Endothelial cell of umbilical vein (primary cell): ENCODE data around the gene METTL26. TPM values are rescaled to one million over a fixed set of nuclear protein-coding genes. Genes with fewer than 3 reads are reported as not detected.

ENCODE experiments used
- BruUV-seq: library from RNA; stranded (reverse); fragments of 400-500 nt; replicated peaks from 2 replicates; lab custom pipeline; 2021; lab: Mats Ljungman, UMichigan
- CTCF ChIA-PET: fragments of 300-600, 350-600 bp; sonication (Branson Sonifier 250); formaldehyde crosslinking; loops from one replicate; lab custom pipeline; 2021; ENCODE audit warnings: antibody characterized with exemption, inconsistent platforms; lab: Charles Lee
- POLR2A ChIA-PET: fragments of 300-600, 350-600 bp; sonication (Branson Sonifier 250); formaldehyde crosslinking; loops from one replicate; lab custom pipeline; 2021; ENCODE audit warnings: antibody characterized with exemption, inconsistent platforms; lab: Charles Lee
- DNase-seq: peaks from one replicate; pipeline ENCODE4 v3.0.0-alpha.2; 2011; ENCODE audit warnings: low read depth, low spot score
- FAIRE-seq: peaks from 2 replicates; lab custom pipeline; 2011; peaks lifted over from hg19 to GRCh38; lab: Jason Lieb, UNC
- H2AFZ ChIP-seq: 2 replicates; pipeline ENCODE4 v1.6.0; 2012; ENCODE audit warnings: low read depth, low read length, control low read depth, inconsistent platforms
- H3K27ac ChIP-seq: 2 replicates; pipeline ENCODE4 v1.5.1; 2011; ENCODE audit warnings: low read depth, mild to moderate bottlenecking, control low read depth, low read length, moderate library complexity; ENCODE audit not compliant: insufficient read depth
- H3K27me3 ChIP-seq, 2 experiments: 2 replicates each; pipeline versions ENCODE4 v1.6.0 to v1.6.1; 2011; ENCODE audit warnings: low read length in 2 of 2, mixed read lengths in 1 of 2; ENCODE audit not compliant: control insufficient read depth in 2 of 2, insufficient read depth in 2 of 2
- H3K36me3 ChIP-seq, 2 experiments: 2 replicates in 1 of 2; 3 replicates in 1 of 2; pipeline ENCODE4 v1.5.1; 2011; ENCODE audit warnings: low read length in 2 of 2, mild to moderate bottlenecking in 1 of 2, moderate library complexity in 1 of 2; ENCODE audit not compliant: control insufficient read depth in 2 of 2, insufficient read depth in 2 of 2; ENCODE audit errors: extremely low read depth in 1 of 2
- H3K4me1 ChIP-seq: 3 replicates; pipeline ENCODE4 v1.5.1; 2011; ENCODE audit warnings: mild to moderate bottlenecking, low read length; ENCODE audit not compliant: control insufficient read depth, insufficient read depth; ENCODE audit errors: extremely low read depth
- H3K4me2 ChIP-seq: 2 replicates; pipeline ENCODE4 v1.6.1; 2011; ENCODE audit warnings: low read length, control low read depth, mixed read lengths; ENCODE audit not compliant: insufficient read depth
- H3K4me3 ChIP-seq, 3 experiments: fragments of 200-600 bp in 1 of 3; sonication (generic), shearing (Covaris generic) in 1 of 3; replicated peaks in 1 of 3; 2 replicates each; pipeline ENCODE4 v1.5.1; 2011 to 2016; ENCODE audit warnings: control low read depth in 3 of 3, low read length in 3 of 3, mild to moderate bottlenecking in 2 of 3, inconsistent platforms in 1 of 3, low read depth in 1 of 3, moderate library complexity in 1 of 3; ENCODE audit not compliant: insufficient read depth in 1 of 3
- H3K79me2 ChIP-seq: 2 replicates; pipeline ENCODE4 v1.6.0; 2012; ENCODE audit warnings: low read length, inconsistent platforms; ENCODE audit not compliant: control insufficient read depth, insufficient read depth
- H3K9ac ChIP-seq: replicated peaks from 2 replicates; pipeline ENCODE3; 2011; ENCODE audit warnings: low read length, control low read depth; ENCODE audit not compliant: insufficient read depth; ENCODE audit errors: extremely low read depth
- H3K9me1 ChIP-seq: replicated peaks from 3 replicates; pipeline ENCODE4 v1.6.0; 2011; ENCODE audit warnings: mild to moderate bottlenecking, low read length; ENCODE audit not compliant: control insufficient read depth, insufficient read depth; ENCODE audit errors: extremely low read depth
- H3K9me3 ChIP-seq: replicated peaks from 2 replicates; pipeline ENCODE4 v1.5.1; 2012; ENCODE audit warnings: low read length, inconsistent platforms; ENCODE audit not compliant: control insufficient read depth, insufficient read depth
- H4K20me1 ChIP-seq: replicated peaks from 2 replicates; pipeline ENCODE3; 2011; ENCODE audit warnings: mild to moderate bottlenecking, low read length; ENCODE audit not compliant: control insufficient read depth, insufficient read depth; ENCODE audit errors: extremely low read depth
- CTCF ChIP-seq, 2 donors: IDR thresholded peaks; 1 replicate in 1 of 2; 2 replicates in 1 of 2; pipeline ENCODE4 v1.5.1; 2011; ENCODE audit warnings: low read length in 2 of 2, mild to moderate bottlenecking in 2 of 2, moderate library complexity in 2 of 2, control low read depth in 1 of 2, inconsistent platforms in 1 of 2, low read depth in 1 of 2; ENCODE audit not compliant: insufficient read depth in 1 of 2; ENCODE audit errors: extremely low read depth in 1 of 2
- EZH2 ChIP-seq: IDR thresholded peaks from 2 replicates; pipeline ENCODE4 v1.6.1; 2012; ENCODE audit warnings: borderline replicate concordance, low read depth, mild to moderate bottlenecking, moderate library complexity, low read length, inconsistent platforms; ENCODE audit not compliant: severe bottlenecking
- FOS ChIP-seq: IDR thresholded peaks from 2 replicates; pipeline ENCODE4 v1.6.1; 2011; ENCODE audit warnings: mild to moderate bottlenecking, low read length, moderate library complexity, borderline replicate concordance; ENCODE audit not compliant: insufficient read depth
- GATA2 ChIP-seq: IDR thresholded peaks from 2 replicates; pipeline ENCODE4 v1.7.0; 2011; ENCODE audit warnings: low read depth, mild to moderate bottlenecking, moderate library complexity, mixed read lengths, low read length; ENCODE audit not compliant: insufficient read length, insufficient read depth
- JUN ChIP-seq: IDR thresholded peaks from 2 replicates; pipeline ENCODE4 v1.6.1; 2011; ENCODE audit warnings: borderline replicate concordance, low read depth; ENCODE audit not compliant: insufficient read length, insufficient read depth
- MAX ChIP-seq: IDR thresholded peaks from 2 replicates; pipeline ENCODE4 v1.6.1; 2011; ENCODE audit not compliant: insufficient read depth, insufficient read length
- MYC ChIP-seq: IDR thresholded peaks from one replicate; pipeline ENCODE4 v1.6.1; 2011; ENCODE audit warnings: mild to moderate bottlenecking, low read depth, low read length
- POLR2A ChIP-seq: IDR thresholded peaks from 2 replicates; pipeline ENCODE4 v1.6.1; 2012; ENCODE audit warnings: low read depth, mild to moderate bottlenecking, control low read depth, low read length
- POLR2AphosphoS5 ChIP-seq: IDR thresholded peaks from 2 replicates; pipeline ENCODE4 v1.6.1; 2012; ENCODE audit warnings: low read depth, mild to moderate bottlenecking, control low read depth, low read length, moderate library complexity; ENCODE audit not compliant: insufficient read depth
- dilution Hi-C: fragments of 300-500 bp; cut with MboI; formaldehyde crosslinking; loops from one replicate; pipeline ENCODE4 v1.15.0; 2019; ENCODE audit warnings: low sequenced_read_pairs; ENCODE audit not compliant: extremely low pct_ligation_motif_present
- intact Hi-C: fragments of 100-400 bp; cut with micrococcal nuclease; formaldehyde crosslinking; loops from one replicate; pipeline ENCODE4 v1.10.0; 2022
- polyA plus RNA-seq, 4 experiments: library from polyadenylated mRNA; depleted of rRNA in 3 of 4; stranded (reverse) in 3 of 4; unstranded in 1 of 4; fragments of >200 nt; gene quantifications; 2 replicates each; pipeline versions ENCODE4 v1.2.1 to v1.2.3, GENCODE V29; 2011 to 2012; ENCODE audit warnings: missing spikeins in 1 of 4
- total RNA-seq: library from RNA; stranded (reverse); gene quantifications from 2 replicates; pipeline ENCODE4 v1.2.3, GENCODE V29; 2021

The METTL26 gene
- total and polyA plus RNA-seq, 2 donors (not counting 3 experiments of a cell fraction or from before 2014, with no cell fraction given), result 114 to 138 TPM

DNA sequence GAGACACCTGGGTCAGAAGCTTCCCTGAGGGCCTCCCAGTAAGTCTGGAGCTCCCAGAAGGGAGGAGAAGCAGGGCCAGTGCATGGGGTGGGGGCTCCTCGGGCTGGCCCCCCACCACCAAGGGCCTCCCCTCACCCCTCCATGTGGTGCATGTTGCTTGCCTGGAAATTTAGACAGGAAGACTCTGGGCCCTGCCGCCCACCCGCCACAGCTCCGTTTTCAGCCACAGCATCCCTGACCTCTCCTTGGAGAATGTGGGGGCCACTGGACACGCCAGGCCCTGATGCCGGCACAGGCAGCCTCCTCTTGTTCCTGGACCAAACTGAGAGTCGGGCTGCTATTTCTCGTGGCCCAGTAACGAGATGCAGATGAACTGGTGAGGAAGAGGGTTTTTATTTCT, 2.7 kb upstream of the METTL26 start:
- no peak overlapping the region for H3K4me2 ChIP-seq
- H4K20me1 ChIP-seq, result no peaks in the 10 kb centered on the region
- peaks cover 13% of the 10 kb centered on the region for H3K4me1 ChIP-seq
- CTCF ChIA-PET, result interaction anchor here (1.1 kb wide), 1 partner anchor 22 kb away, joined by 3 read pairs; no protein-coding TSS in a partner anchor
- H2AFZ ChIP-seq, result no peak overlapping the region
- no peak overlapping the region for H3K4me3 ChIP-seq
- dilution Hi-C loops, result no loop called here
- no TSS peak for BruUV-seq
- H3K9me1 ChIP-seq, result no peaks in the 10 kb centered on the region
- H3K27me3 ChIP-seq, result no peaks in the 10 kb centered on the region
- DNase-seq (no peak), FAIRE-seq (no peak)
- peaks cover 8% of the 10 kb centered on the region for H3K79me2 ChIP-seq
- no peaks in the 10 kb centered on the region for H3K36me3 ChIP-seq
- intact Hi-C loops, result no loop called here
- POLR2A ChIA-PET, result no interaction called here
- no peak for TF ChIP-seq GATA2
- no peak for TF ChIP-seq MYC
- TF ChIP-seq EZH2, result no peak
- H3K9ac ChIP-seq, result no peak overlapping the region
- H3K9me3 ChIP-seq, result no peaks in the 10 kb centered on the region
- H3K27ac ChIP-seq, result no peak overlapping the region

DNA sequence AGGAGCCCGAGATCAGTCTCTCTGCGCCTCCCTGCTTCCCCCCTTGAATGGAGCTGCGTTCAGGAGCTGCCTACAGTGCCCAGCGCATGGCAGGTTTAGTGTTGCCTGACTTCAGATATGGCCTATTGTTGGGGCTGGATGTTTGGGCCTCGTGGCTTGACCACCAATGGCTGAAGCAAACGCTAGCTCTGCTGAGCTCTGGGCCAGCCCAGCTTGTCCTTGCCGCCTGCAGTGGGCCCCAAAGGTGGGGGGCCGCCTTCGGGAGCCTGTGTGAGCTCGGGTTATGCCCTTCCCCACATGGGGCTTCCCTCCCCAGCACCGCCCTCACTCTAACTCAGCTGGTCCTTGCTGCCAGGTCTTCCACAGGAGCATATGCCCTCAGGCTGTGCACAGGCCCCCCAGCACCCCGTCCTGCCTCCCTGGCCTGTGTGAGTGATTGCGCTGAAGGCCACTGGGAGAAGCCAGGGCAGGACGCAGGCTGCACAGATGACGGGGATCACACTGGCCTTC, 2.0 kb upstream of the METTL26 start:
- H3K79me2 ChIP-seq, result peaks cover 8% of the 10 kb centered on the region
- H2AFZ ChIP-seq, result no peak overlapping the region
- no TSS peak for BruUV-seq
- DNase-seq (no peak), FAIRE-seq (no peak)
- H3K4me3 ChIP-seq, result no peak overlapping the region
- no peaks in the 10 kb centered on the region for H3K36me3 ChIP-seq
- dilution Hi-C loops (no loop called here), intact Hi-C loops (no loop called here)
- TF ChIP-seq CTCF (IDR thresholded peaks at IDR 0.05; ENCODE audit: extremely low read depth in 1 of 2, insufficient read depth in 1 of 2, low read depth in 1 of 2, low read length in 2 of 2), result no peak
- no peak for TF ChIP-seq GATA2
- no peak for TF ChIP-seq POLR2AphosphoS5
- TF ChIP-seq MAX, result no peak
- no peak for TF ChIP-seq POLR2A
- TF ChIP-seq EZH2, result no peak
- no peak for TF ChIP-seq MYC
- TF ChIP-seq FOS, result no peak
- TF ChIP-seq JUN, result no peak
- CTCF ChIA-PET, result interaction anchor here (1.1 kb wide), 1 partner anchor 23 kb away, joined by 3 read pairs; no protein-coding TSS in a partner anchor
- peaks cover 13% of the 10 kb centered on the region for H3K4me1 ChIP-seq
- H3K27me3 ChIP-seq, result no peaks in the 10 kb centered on the region
- no peak overlapping the region for H3K4me2 ChIP-seq
- no peaks in the 10 kb centered on the region for H3K9me3 ChIP-seq
- H3K9ac ChIP-seq, result no peak overlapping the region
- no peaks in the 10 kb centered on the region for H4K20me1 ChIP-seq
- POLR2A ChIA-PET, result no interaction called here
- no peak overlapping the region for H3K27ac ChIP-seq
- H3K9me1 ChIP-seq, result no peaks in the 10 kb centered on the region
